Activated T-cell treated with anti-CD3 and anti-CD28 coated beads, Interleukin-2, amount 50 U/mL, for 72 hours (primary cell): Measurements from ENCODE around the gene CCDC88A. TPM values are rescaled to one million over a fixed set of nuclear protein-coding genes. Genes with fewer than 3 reads are reported as not detected.
A peak's percentile ranks its signal among the peaks of the same experiment; 100 is the strongest.
"Not testable (repeated sequence)": the region's sequence is repeated elsewhere in the genome, so short reads cannot be mapped to it uniquely, and the experiment has no call there.

Experiments used
- ATAC-seq, 2 donors: fragments of 150-1000 bp; cut with Tn5 transposase; replicated peaks in 1 of 2; 2 replicates each; pipeline ENCODE4 v1.10.0; 2021; ENCODE audit warnings: moderate library complexity in 2 of 2, mild to moderate bottlenecking in 1 of 2
- DNase-seq, 2 donors: peaks; one replicate each; pipeline ENCODE4 v3.0.0; 2021 to 2022; ENCODE audit warnings: mixed read lengths in 1 of 2
- H3K27ac Mint-ChIP-seq: one replicate; pipeline ENCODE4 v1.8.0; 2022; ENCODE audit warnings: mild to moderate bottlenecking, moderate library complexity, mixed read lengths
- H3K27me3 Mint-ChIP-seq: one replicate; pipeline ENCODE4 v1.8.0; 2022; ENCODE audit warnings: low read depth, mixed read lengths
- H3K36me3 Mint-ChIP-seq, 2 donors: one replicate each; pipeline ENCODE4 v1.8.0; 2022; ENCODE audit warnings: mixed read lengths in 2 of 2, mild to moderate bottlenecking in 1 of 2; ENCODE audit not compliant: insufficient read depth in 2 of 2
- H3K4me1 Mint-ChIP-seq: one replicate; pipeline ENCODE4 v1.8.0; 2022; ENCODE audit warnings: low read depth, mixed read lengths
- H3K4me3 Mint-ChIP-seq, 2 donors: one replicate each; pipeline ENCODE4 v1.8.0; 2022; ENCODE audit warnings: mild to moderate bottlenecking in 2 of 2, mixed read lengths in 2 of 2, moderate library complexity in 2 of 2
- H3K9me3 Mint-ChIP-seq, 2 donors: one replicate each; pipeline ENCODE4 v1.8.0; 2022; ENCODE audit warnings: mixed read lengths in 2 of 2
- total RNA-seq, 2 donors: library from RNA; stranded (reverse); gene quantifications; one replicate each; pipeline ENCODE4 v1.2.3, GENCODE V29; 2022

Gene CCDC88A
- total RNA-seq, 2 donors from 2014 or later = 9.6 to 13.8 TPM

GRCh38 chr2:55357164-55357563 lies 62.5 kb downstream of the CCDC88A start:
- no peak for ATAC-seq
- H3K27ac Mint-ChIP-seq = no peak overlapping the region

GRCh38 chr2:55356136-55356535 lies 63.5 kb downstream of the CCDC88A start:
- DNase-seq, H3K4me3 Mint-ChIP-seq, H3K9me3 Mint-ChIP-seq, H3K36me3 Mint-ChIP-seq, H3K4me1 Mint-ChIP-seq, ATAC-seq, H3K27ac Mint-ChIP-seq, H3K27me3 Mint-ChIP-seq: not testable (repeated sequence)

More at GRCh38 chr2:55357164-55357563, 62.5 kb downstream of the CCDC88A start:
- Mint-ChIP-seq H3K27me3 (no peaks in the 10 kb centered on the region), H3K4me1 (no peaks in the 10 kb centered on the region), H3K9me3 (no peaks in the 10 kb centered on the region), H3K4me3 (no peak overlapping the region), H3K36me3 (no peaks in the 10 kb centered on the region)
- no peak for DNase-seq

DNA sequence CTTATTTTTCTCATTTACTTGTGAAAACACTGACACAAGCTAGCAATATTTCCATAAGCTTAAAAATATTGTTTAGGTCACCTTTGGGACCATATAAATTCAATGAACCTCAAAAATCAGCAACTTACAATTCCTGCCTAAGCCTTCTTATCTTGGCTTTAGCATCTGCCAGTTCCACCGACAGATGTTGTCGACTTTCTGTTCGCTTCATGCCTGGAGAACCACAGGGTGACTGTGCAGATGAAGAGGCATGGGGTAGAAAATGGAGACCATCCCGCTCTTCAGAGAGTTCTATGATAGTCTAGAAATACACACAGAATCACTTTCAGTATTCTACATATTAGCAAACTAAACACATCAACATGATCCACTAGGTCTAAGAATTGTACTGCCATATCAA lies 64.2 kb downstream of the CCDC88A start:
- no peak for ATAC-seq
- no peak for DNase-seq
- no peaks in the 10 kb centered on the region for H3K4me1 Mint-ChIP-seq
- no peaks in the 10 kb centered on the region for H3K27me3 Mint-ChIP-seq
- H3K36me3 Mint-ChIP-seq = no peaks in the 10 kb centered on the region
- no peak overlapping the region for H3K4me3 Mint-ChIP-seq
- H3K27ac Mint-ChIP-seq = no peak overlapping the region
- peaks cover 0 to 3% of the 10 kb centered on the region in 2 donors for H3K9me3 Mint-ChIP-seq

DNA sequence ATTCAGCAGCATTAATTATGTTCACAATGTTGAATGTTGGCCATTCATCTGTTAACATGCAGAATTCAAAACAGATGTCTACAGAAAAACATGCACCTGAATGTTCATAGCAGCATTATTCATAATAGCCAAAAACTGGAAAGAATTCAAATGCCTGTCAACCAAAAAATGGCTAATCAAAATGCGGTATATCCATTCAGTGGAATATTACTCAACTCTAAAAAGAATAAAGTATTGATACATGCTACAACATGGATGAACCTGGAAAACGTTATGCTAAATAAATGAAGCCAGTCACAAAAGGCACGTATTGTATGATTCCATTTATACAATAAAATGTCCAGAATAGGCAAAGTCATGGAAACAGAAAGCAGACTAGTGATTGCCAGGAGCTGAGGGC lies 68.0 kb downstream of the CCDC88A start:
- H3K27ac Mint-ChIP-seq = no peak overlapping the region
- no peaks in the 10 kb centered on the region for H3K4me1 Mint-ChIP-seq
- DNase-seq (no peak), ATAC-seq (no peak)
- no peaks in the 10 kb centered on the region for H3K36me3 Mint-ChIP-seq
- no peak overlapping the region for H3K4me3 Mint-ChIP-seq
- H3K27me3 Mint-ChIP-seq = no peaks in the 10 kb centered on the region
- peaks cover 0 to 3% of the 10 kb centered on the region in 2 donors for H3K9me3 Mint-ChIP-seq

GRCh38 chr2:55345064-55345463 lies 74.6 kb downstream of the CCDC88A start:
- no peak for ATAC-seq
- no peak overlapping the region for H3K27ac Mint-ChIP-seq
- no peaks in the 10 kb centered on the region for H3K36me3 Mint-ChIP-seq
- DNase-seq = no peak
- H3K9me3 Mint-ChIP-seq = no peaks in the 10 kb centered on the region
- no peaks in the 10 kb centered on the region for H3K27me3 Mint-ChIP-seq
- H3K4me3 Mint-ChIP-seq = no peak overlapping the region
- no peaks in the 10 kb centered on the region for H3K4me1 Mint-ChIP-seq

- H3K27me3 Mint-ChIP-seq = no peaks in the 10 kb centered on the region
- no peak overlapping the region for H3K27ac Mint-ChIP-seq
- H3K4me1 Mint-ChIP-seq = no peaks in the 10 kb centered on the region
Measured at GRCh38 chr2:55338268-55338667, 81.4 kb downstream of the CCDC88A start.

DNA sequence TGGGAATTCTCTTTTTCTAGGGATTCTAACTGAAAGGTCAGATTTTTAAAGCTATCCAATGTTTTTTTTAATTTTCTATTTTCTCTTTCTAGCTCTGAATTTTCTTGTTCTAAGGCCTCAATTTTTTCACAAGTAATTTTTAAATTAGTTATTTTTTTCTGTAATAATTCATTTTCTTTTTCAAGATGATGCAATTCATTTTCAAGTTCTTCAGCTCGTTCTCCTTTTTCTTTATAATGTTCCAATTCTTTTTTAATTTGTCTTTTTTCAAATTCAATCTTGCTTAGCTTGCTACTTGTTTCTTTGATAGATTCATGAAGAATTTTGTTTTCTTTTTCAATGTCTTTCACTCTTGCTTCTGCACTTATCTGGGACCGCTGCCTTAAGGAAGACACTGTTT lies 84.9 kb downstream of the CCDC88A start:
- Mint-ChIP-seq H3K27ac (no peak overlapping the region), H3K4me1 (no peaks in the 10 kb centered on the region), H3K9me3 (no peaks in the 10 kb centered on the region), H3K4me3 (no peak overlapping the region), H3K36me3 (no peaks in the 10 kb centered on the region), H3K27me3 (no peaks in the 10 kb centered on the region)
- no peak for ATAC-seq
- no peak for DNase-seq

More at GRCh38 chr2:55338268-55338667, 81.4 kb downstream of the CCDC88A start:
- no peaks in the 10 kb centered on the region for H3K9me3 Mint-ChIP-seq
- DNase-seq (no peak), ATAC-seq (no peak)
- no peaks in the 10 kb centered on the region for H3K36me3 Mint-ChIP-seq
- no peak overlapping the region for H3K4me3 Mint-ChIP-seq

DNA sequence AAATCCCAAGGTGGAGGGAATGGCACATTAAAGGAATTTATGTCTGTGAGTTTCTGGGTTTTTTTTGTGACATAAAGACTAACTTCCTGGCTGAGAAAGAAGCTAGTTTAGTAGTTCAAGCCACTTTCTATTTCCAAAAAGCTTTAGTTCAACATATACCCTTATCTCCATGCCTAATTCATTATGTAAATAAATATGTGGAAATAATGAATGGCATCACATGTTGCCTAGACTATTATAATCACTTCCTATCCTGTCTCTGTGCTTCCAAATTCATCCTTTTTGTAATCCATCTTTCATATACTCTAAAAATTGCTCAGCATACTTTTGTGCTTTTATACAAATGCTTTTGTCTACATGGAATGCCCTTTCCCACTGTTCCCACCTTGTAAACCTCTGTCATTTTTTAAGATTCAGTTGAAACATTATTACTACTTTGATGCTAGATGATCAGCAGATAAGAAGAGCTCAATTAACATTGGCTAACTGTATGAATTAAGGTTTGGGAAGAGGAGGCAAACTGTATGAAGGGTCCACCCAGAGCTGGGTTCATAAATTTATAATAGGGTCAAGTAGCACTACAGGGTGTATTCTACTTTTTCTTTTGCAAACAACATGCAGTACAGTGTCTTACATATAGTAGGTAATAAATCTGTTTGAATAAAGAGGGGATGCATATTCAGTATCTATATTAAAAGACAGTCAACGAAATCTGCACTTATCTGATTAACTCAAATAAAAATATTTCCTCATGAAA lies 88.9 kb downstream of the CCDC88A start:
- DNase-seq (no peak), ATAC-seq (no peak)
- no peaks in the 10 kb centered on the region for H3K4me1 Mint-ChIP-seq
- no peak overlapping the region for H3K4me3 Mint-ChIP-seq
- H3K27me3 Mint-ChIP-seq = no peaks in the 10 kb centered on the region
- H3K9me3 Mint-ChIP-seq = peaks cover 0 to 2% of the 10 kb centered on the region in 2 donors
- H3K27ac Mint-ChIP-seq = no peak overlapping the region
- H3K36me3 Mint-ChIP-seq = peaks cover 0 to 4% of the 10 kb centered on the region in 2 donors

DNA sequence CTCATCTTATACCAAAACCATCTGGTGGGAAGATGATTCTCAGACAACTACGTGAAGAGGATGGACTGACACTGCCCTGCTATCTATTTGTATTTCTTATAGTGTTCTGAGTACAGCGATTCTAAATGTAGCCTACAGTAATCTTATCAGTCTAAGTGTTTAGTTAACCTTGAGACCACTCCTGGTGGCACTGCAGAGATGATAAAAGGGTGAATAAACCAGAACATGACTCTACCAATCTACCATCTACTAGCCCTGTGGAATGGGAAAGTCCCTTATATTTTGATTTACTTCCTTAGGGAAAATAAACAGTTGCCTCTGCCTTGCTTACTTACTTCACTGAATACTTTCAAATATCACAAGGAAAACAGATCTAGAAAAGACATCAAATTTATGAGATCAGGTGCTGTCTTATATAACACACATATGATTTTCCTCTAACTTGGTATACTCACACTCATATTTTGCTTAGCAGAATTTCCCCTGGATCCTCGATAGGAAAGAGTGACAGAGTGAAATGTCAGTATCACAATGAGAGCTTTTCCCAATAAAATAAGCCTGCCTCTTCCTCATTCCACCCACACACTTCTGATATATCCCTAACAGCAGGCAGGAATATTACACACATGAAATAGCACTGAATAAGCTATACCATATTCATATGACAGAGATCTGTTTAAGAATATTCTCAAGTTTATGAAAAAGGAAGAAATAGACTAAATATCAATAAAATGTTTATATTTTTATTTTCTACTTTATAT lies 92.0 kb downstream of the CCDC88A start:
- Mint-ChIP-seq H3K27ac (no peak overlapping the region), H3K27me3 (no peaks in the 10 kb centered on the region), H3K4me3 (no peak overlapping the region), H3K9me3 (peaks cover 0 to 2% of the 10 kb centered on the region in 2 donors), H3K36me3 (peaks cover 0 to 4% of the 10 kb centered on the region in 2 donors), H3K4me1 (no peaks in the 10 kb centered on the region)
- DNase-seq (no peak), ATAC-seq (no peak)

GRCh38 chr2:55314985-55315384 lies 104.7 kb downstream of the CCDC88A start:
- ATAC-seq = no peak
- no peaks in the 10 kb centered on the region for H3K36me3 Mint-ChIP-seq
- no peak overlapping the region for H3K4me3 Mint-ChIP-seq
- no peaks in the 10 kb centered on the region for H3K9me3 Mint-ChIP-seq
- no peak for DNase-seq
- H3K27ac Mint-ChIP-seq = no peak overlapping the region
- H3K27me3 Mint-ChIP-seq = peaks cover 3% of the 10 kb centered on the region
- H3K4me1 Mint-ChIP-seq = peaks cover 32% of the 10 kb centered on the region

GRCh38 chr2:55311444-55311870 lies 108.2 kb downstream of the CCDC88A start:
- Mint-ChIP-seq H3K27me3 (peaks cover 7% of the 10 kb centered on the region), H3K4me1 (peaks cover 39% of the 10 kb centered on the region), H3K27ac (peak overlapping the region; percentile 81), H3K36me3 (peaks cover 0 to 2% of the 10 kb centered on the region in 2 donors), H3K4me3 (peak overlapping the region; percentile 31 to 67), H3K9me3 (no peaks in the 10 kb centered on the region)
- ATAC-seq (peak; percentile 96), DNase-seq (peak; percentile 35 to 61)

- H3K27ac Mint-ChIP-seq = no peak overlapping the region
- no peak for ATAC-seq
Measured at GRCh38 chr2:55309446-55309845, 110.2 kb downstream of the CCDC88A start.

DNA sequence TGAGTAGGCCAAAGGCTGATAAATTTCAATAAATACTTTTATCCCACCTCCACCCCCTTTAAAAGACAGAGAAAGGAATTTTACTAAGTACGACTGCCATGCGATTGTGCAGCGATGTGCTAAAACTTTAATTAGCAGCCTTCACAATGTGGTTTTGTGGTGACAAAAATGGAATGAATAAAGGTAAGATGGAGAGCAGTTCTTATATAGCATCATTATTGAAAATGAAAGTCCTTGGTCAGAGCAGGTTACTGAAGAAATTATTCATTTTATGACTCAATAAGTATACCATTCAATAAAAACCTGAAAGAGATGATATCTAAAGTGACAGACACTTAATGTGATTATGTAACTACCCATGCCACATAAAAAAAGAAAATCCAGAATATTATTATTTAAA lies 117.4 kb downstream of the CCDC88A start:
- ATAC-seq (peak; percentile 91 to 92), DNase-seq (peak in 1 of 2 donors; percentile 10)
- Mint-ChIP-seq H3K9me3 (no peaks in the 10 kb centered on the region), H3K27me3 (no peaks in the 10 kb centered on the region), H3K36me3 (no peaks in the 10 kb centered on the region), H3K4me1 (peaks cover 7% of the 10 kb centered on the region), H3K27ac (no peak overlapping the region), H3K4me3 (peak overlapping the region in 1 of 2 donors; percentile 45)

More at GRCh38 chr2:55309446-55309845, 110.2 kb downstream of the CCDC88A start:
- Mint-ChIP-seq H3K36me3 (peaks cover 0 to 2% of the 10 kb centered on the region in 2 donors), H3K4me3 (no peak overlapping the region), H3K27me3 (peaks cover 7% of the 10 kb centered on the region), H3K4me1 (peaks cover 39% of the 10 kb centered on the region), H3K9me3 (no peaks in the 10 kb centered on the region)
- DNase-seq = no peak
